ENCODE measurements around the gene SNX5. TPM values are rescaled to one million over a fixed set of nuclear protein-coding genes. Genes with fewer than 3 reads are reported as not detected.
A peak's percentile ranks its signal among the peaks of the same experiment; 100 is the strongest.

Gene SNX5
- total and polyA plus RNA-seq, 2 of the 13 experiments (the other 11 are each of a cell fraction or from before 2014, with no cell fraction given): 664 to 1,040 TPM

GRCh38 chr20:17969278-17969883 lies 787 bp upstream of the SNX5 start (continued):
- TF ChIP-seq ZNF414 (CRISPR knock-in tag; IDR thresholded peaks at IDR 0.05) (peak; percentile 13; the same call in 1 of the 2 replicates), ZNF496 (CRISPR knock-in tag; IDR thresholded peaks at IDR 0.05; ENCODE audit: insufficient replicate concordance) (no peak), ZSCAN21 (CRISPR knock-in tag; IDR thresholded peaks at IDR 0.05; ENCODE audit: borderline replicate concordance) (no peak), ZNF343 (CRISPR knock-in tag; IDR thresholded peaks at IDR 0.05) (no peak), IRF2 (CRISPR knock-in tag; IDR thresholded peaks at IDR 0.05) (no peak), PLRG1 (conservative IDR thresholded peaks at IDR 0.05) (no peak), PBX3 (CRISPR knock-in tag; IDR thresholded peaks at IDR 0.05; ENCODE audit: borderline replicate concordance) (no peak; the same call in 1 of the 2 replicates), ZNF326 (CRISPR knock-in tag; IDR thresholded peaks at IDR 0.05; ENCODE audit: borderline replicate concordance) (0 out of 2 replicates have a peak, but pooled peaks have one; percentile 14), JUN (CRISPR knock-in tag; IDR thresholded peaks at IDR 0.05) (no peak), ZNF142 (CRISPR knock-in tag; IDR thresholded peaks at IDR 0.05) (no peak), TBP (CRISPR knock-in tag; IDR thresholded peaks at IDR 0.05) (no peak), ZNF136 (CRISPR knock-in tag; IDR thresholded peaks at IDR 0.05; ENCODE audit: low read depth) (0 out of 2 replicates have a peak, but pooled peaks have one; percentile 4), ZNF260 (CRISPR knock-in tag; IDR thresholded peaks at IDR 0.05; ENCODE audit: borderline replicate concordance, low read depth) (0 out of 2 replicates have a peak, but pooled peaks have one; percentile 5), STAT5B (CRISPR knock-in tag; IDR thresholded peaks at IDR 0.05) (no peak), THYN1 (CRISPR knock-in tag; IDR thresholded peaks at IDR 0.05; ENCODE audit: borderline replicate concordance, low read depth) (no peak), ZNF264 (CRISPR knock-in tag; IDR thresholded peaks at IDR 0.05) (no peak), PHF21A (CRISPR knock-in tag; IDR thresholded peaks at IDR 0.05) (0 out of 2 replicates have a peak, but pooled peaks have one; percentile 5), MAX (IDR thresholded peaks at IDR 0.05) (no peak), MTF1 (CRISPR knock-in tag; IDR thresholded peaks at IDR 0.05) (no peak; the same call in none of the 2 replicates), ISL2 (CRISPR knock-in tag; IDR thresholded peaks at IDR 0.05) (no peak), THAP11 (CRISPR knock-in tag; IDR thresholded peaks at IDR 0.05) (no peak), CAMTA2 (CRISPR knock-in tag; IDR thresholded peaks at IDR 0.05; ENCODE audit: borderline replicate concordance) (peak; percentile 82; the same call in 1 of the 2 replicates)
